SHP77 treated with DMSO at 0.1 percent for 48 hours (cell line): Measurements from ENCODE around the gene WNT2.

Source experiments
- DNase-seq: peaks from one replicate; lab custom pipeline; 2025; lab: John Stamatoyannopoulos, UW

Gene WNT2

DNA sequence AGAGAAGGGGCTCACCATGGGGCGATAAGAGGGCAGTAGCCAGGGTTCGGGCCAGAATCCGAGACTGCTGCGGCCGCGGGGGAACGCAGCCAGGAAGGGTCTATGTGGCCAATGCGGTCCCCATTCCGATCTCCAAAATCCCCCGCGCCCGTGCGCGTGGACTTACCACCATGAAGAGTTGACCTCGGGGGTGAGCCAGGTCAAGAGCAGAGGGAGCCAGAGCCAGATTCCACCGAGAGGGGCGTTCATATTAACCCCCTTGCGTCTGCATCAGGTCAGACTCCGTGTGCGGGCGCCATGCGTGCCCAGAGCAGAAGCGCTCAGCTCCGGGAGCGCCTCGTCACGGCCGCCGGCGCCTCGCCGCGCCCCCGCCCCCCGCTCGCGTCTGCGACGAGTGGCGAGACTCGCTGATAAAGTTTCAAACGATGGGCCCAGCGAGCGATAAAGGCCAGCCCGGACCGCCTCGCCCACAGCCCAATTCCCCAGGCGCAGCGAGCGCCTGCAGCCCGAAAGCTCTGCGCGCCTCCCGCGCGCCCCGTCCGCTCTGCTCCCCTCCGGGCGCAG, at the start of gene WNT2:
WNT2 (minus strand) TSS at position 318 of the 564 bp plus-strand sequence; CDS start at position 249, 69 bp downstream.
- no peak for DNase-seq

DNA sequence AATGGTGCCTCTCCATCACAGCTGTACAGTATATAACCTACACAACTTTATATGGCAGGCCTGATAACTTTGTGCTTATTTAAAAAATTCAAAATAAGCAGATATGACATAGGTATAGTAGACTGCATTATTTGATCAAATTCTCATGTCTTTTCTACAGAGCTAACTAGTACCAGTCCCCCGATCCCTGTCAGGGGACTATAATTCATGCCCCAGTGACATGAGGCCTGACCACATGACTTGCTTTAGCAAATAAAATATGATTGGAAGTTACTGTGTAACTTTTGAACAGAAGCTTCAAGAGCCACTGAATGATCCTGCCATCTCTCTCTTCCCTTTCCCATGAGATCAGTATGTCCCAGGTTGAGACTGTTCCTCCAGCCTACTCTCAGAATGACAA, 49.2 kb upstream of the WNT2 start:
- DNase-seq: no peak

DNA sequence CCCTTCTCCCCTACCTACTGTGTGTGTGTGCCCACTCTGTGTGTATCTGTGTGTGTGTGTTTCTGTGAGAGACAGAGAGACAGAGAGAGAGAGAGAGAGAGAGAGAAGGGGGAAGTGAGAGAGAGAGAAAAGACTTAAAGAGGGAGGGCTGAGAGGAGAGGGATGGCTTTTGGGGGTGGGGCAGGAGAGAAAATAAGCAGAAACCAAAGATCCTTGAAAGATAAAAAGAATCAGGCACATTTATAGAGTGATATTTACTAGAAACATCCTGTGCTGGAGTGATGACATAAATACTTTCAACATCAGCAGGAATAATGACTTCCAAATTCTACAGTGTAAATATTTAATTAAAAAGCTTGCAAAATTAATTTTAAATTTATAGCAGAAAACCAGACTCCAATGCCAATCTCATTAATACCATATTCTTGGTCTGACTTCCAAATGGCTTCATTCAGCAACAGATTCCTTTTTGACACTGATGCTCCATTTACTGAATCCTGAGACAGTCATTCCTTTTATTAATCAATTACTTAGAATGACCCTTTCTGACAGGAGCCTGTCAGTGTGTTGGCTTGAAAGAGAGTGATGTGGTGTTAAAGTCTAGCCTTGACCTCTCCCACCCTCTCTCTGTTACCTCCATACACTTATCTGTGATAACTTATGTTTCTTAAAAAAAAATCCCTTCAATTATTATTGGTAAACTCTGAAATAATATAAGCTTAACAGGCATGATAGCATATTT, 41.7 kb upstream of the WNT2 start:
- no peak for DNase-seq

DNA sequence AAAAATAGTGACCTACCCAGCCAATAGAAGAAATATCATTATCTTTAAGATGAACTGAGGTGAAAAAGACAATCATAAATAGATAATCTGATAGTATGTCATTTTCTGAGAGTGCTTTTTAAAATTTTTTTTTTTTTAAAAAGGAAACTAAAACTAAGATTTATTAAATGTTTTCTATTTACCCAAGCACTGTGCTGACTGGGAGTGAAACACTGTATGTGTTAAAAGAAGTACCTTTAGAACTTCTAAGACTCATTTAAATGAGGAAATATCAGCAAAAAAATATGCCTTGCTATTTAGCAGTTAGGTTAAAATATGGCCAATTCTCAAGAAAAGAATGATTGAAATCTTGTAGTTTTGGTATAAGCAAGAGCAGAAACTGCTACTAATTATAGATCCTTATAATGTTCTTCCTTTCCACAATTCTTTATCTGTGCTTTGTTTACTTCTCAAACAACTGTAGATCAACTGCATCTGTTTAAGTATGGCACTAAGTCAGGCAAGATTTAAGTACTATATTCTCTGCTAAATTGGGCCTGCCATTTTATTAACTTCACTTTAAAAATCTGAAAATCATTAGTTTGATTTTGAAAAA, 39.5 kb upstream of the WNT2 start:
- no peak for DNase-seq

DNA sequence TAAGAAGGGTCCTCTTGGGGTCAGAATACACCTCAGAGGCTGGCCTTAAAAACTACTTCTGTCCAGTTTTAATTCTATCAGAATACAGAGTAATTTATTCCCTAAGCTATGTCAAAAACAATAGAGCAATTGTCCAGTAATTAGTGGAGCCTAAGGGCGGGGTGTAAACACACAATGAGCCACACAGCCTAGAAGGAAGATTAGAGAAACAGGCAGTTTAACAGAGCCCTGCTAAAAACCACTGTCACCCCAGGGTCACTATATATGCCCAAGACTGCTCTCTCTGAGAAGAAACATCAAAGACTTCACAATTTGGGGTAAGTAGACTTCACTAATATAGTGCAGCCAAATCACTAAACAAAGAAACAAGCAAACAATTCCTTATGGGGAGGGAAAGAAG, 27.2 kb upstream of the WNT2 start:
- DNase-seq: no peak

DNA sequence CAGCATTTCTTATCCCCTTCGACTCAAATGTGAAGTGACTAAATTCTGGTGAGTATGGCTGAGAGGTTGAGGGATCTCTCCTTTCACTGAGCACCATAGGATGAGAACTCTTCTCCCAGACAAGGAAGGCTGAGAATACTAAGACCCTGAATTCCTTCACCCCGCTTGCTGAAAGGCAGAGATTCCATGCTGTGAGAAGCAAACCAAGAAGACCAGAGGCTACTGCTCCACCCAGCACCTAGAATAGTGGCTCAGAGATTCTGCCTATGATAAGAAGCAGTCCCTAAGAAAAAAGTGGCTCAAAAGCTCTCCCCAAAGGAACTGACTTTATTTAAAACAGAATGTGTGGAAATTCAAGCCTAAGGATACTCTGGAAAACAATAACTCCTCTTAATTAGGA, 26.7 kb upstream of the WNT2 start:
- DNase-seq: no peak

DNA sequence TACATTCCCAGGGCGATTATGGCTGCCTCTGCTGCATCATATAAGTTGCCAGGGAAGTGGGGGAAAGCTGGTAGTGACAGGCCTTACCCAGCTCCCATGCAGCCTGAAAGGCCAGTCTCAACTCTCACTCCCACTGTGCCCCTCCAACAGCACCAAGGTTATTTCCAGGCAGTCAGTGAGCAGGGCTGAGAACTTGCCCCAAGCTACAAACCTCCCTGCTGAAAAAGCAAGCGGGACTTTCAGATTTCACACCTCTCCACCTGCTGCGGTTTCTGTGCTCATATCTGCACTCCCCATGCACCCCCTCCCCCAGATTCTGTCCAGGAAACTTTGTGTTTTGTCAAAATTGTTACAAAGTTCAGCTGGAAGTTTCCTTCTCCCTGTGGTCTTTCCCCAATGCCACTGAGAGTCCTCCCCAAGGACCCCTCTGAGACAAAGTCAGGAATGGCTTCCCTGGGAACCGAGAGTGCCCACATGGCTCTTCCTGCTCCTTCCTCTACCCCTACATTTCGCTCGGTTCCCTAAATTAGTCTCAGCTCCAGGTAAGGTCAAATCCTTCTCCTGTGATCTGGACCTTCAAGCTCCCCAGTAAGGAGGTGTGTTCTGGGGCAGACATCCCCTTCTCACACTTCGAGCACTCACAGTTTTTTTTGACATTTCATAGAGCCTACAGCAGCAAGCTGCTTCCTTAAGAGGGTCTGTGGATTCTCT, 25.3 kb upstream of the WNT2 start:
- DNase-seq: no peak

DNA sequence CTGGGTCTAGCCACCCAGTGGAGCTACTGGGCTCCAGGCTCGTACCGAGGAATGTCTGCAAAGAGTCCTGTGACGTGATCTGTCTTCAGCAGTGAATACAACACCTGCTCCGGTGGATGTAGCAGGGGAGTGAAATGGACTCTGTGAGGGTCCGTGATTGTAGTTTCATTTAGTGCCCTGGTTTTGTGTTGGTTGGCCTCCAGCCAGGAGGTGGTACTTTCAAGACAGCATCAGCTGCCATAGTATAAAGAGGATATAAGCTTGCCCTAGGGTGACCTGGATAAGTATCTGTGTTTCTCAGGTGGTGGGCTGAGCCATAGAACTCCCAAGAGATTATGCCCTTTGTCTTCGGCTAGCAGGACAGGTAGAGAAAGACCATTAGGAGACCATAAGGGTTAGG, 24.6 kb upstream of the WNT2 start:
- peak; percentile 11 for DNase-seq

DNA sequence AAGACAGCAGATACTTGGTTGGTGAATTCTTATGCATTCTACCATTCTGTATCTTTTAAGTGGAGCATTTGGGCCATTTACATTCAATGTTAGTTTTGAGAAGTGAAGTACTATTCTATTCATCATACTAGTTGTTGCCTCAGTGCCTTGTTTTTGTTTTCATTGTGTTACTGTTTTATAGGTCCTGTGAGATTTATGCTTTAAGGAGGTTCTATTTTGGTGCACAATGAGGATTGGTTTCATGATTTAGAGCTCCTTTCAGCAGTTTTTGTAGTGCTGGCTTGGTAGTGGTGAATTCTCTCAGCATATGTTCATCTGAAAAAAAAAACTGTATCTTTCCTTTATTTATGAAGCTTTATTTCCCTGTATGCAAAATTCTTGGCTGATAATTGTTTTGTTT, 23.3 kb upstream of the WNT2 start:
- DNase-seq: no peak

DNA sequence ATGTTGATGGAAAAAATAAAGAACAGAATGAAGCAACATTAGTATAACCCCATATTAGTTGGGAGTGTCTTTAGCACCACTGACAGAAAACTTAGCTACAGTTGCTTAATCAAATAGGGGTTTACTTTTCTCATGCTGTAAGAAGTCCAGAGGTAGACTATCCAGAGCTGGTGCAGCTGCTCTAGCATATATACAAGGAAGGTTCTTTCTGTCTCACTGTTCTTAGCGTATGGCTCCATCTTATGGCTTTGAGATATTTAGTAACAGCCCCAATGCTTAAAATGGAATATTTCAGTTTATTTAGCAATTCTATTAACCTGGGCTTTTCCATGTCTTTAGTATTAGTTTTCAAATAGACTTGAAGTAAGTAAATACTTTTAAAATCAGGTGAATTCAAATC, 15.2 kb upstream of the WNT2 start:
- DNase-seq: no peak

DNA sequence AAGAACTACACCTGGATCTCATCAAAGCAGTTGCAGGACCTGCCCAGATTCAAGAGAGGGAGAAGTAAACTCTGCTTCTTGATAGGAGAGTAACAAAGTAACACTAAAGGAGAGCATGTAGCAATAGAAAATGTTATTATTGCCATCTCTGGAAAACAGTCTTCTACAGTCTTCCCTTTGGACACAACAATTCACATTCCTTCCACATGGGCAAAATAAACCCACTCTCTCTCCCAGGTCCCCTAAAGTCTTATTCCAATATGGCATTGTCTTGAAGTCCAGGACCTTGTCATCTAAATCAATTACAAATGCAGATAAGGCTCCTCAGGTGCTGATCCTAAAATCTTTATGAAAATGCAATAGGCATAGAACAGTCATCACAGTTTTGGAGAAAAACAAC, 10.3 kb upstream of the WNT2 start:
- DNase-seq: no peak

DNA sequence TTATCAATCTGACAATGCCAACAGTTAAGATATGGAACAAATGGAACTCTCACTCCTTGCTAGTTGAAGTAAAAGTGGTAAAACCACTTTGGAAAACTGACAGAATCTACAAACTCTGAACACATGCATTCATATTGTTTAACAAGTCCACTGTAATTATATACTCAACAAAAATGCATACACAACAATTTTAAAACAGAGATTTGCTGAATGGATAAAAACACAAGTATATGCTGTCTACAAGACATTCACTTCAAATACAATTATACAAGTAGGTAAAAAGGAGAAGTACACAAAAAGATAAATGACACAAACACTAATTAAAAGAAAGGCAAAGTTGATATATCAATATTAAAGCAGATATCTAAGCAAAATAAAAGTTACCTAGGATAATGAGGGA, 9.2 kb upstream of the WNT2 start:
- no peak for DNase-seq

DNA sequence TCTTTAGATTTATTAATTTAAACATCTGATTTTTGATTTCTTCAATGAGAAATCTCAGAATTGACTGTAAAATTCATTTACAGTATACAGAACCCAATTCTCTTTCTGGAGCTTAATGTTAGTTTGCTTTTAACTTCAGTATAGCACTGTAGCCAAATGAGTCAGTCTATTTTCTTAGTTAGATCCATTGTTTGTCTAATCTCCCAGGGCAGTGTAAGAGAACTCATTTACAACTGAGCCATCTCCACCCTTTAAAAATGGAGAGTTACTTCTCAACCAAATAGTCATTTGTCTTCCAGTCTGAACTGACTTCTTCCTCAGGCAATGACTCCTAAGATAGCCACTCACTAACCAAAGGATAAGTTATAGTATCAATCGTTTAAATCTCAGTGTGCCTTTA, 3.0 kb upstream of the WNT2 start:
- no peak for DNase-seq

DNA sequence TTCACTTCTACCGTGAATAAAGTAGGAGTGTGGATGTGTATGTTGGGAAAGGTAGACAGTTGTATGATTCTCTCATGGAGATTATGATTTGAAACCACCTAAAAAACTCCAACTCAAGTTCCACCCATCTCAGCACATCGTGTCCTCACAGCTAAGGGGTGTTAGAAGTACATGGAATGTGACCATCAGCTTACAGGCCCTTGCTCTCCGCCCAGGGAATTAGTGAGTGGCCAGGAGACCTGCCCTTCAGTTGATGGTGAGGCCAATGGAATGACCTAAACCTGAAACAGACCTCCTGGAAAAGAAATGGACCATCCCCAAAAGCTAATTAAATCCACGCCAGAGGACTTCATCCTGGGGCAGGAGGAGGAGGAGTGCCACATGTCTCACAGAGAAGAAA, 2.1 kb upstream of the WNT2 start:
- DNase-seq: no peak

DNA sequence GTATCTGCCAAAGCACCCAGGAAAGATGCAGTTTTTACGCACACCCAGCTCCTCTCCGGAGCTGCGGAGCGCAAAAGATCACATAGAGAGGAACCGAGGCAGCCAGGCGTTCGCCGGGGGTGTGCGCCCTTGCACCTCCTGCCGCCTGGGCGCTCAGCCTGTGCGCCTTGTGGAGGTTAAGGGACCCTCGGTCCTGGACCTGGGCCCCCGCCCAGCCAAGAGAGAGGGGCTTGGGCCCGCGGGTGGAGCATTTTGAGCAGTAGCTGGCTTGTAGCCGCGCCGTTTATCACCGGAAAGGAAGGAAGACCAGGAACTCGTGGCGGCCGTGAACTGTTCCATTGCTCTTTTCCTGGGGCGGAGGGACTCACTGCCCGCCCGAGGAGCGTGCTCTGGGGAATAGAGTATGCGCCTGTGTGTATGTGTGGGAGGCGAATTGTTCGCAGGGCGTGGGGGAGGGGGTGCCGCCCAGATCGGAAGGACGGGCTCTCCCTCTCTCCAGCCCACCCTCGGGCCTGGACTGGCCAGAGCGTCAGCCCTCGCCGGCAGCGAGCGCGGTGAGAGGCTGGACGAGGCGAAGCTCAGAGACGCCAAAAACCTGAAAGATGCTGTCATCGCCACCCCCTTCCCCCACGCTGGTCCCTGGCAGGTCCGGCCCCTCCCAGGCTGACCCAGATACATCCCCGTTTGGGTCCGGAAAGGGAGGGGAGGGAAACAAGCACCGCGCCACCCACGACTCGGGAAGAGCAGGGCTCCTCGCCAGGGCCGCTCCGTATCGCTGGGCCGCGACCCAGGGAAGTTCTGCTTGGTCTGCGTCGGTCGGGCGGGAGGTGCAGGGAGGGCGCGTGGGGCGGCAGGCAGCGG, 1.2 kb upstream of the WNT2 start:
- no peak for DNase-seq

DNA sequence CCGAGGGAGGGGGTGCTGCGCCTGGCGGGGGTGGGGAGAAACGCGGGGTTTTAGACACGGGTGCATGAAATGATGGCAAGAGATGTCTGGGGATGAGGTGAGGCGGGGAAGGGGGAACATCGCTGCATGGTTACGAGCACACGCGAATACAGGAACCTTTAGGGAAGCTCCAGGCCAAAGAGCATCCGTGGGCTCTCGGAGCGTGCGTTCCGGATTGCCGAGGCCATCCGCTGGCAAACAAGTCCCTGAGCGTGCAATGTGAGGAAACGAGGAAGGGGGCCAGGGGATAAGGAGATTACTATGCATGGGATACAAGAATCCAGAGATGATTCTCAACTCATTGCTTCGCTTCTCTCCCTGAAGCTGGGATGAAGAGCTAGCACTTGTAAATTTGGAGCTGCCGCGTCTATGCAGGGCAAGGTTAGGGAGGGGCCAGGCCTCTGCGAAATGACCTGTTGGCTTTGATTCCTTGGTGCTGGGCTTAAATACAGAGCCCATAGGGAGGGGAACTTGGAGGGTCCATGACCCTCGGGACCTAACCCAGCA, 520 bp upstream of the WNT2 start:
- DNase-seq: no peak

DNA sequence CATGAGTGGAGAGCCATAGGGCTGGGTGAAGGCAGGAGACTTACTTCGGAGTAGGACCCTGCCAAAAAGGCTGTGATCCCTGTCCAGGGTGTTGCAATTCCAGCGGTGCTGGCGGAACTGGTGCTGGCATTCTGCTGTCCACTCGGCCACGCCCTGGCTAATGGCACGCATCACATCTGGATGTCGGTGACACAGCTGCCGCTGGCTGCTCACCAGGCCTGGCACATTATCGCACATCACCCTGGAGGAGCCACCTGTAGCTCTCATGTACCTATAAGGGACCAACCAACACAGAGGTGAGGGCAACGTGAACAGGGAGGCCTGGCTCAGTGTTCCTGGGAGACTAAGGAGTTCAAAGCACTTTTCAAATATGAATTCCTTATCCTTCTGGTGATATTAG, 2.3 kb downstream of the WNT2 start:
- no peak for DNase-seq

DNA sequence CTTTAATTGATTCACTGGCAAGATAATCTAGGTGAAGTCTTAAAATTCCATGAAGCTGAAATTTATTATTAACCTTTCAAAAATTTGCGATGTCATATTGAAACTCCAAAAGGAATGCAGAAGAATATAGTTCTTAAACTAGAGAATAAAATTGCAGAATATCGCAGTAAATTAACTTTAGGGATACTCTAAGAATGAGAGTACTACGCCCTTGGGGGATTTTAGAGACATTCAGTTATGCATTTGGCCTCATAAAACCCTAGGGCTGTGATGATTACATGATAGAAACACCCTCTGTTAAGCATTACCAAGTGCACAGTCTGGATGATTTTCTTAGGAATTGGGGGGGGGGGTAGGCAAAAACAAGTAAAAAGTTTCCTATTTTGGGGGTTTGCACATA, 3.7 kb downstream of the WNT2 start:
- no peak for DNase-seq

DNA sequence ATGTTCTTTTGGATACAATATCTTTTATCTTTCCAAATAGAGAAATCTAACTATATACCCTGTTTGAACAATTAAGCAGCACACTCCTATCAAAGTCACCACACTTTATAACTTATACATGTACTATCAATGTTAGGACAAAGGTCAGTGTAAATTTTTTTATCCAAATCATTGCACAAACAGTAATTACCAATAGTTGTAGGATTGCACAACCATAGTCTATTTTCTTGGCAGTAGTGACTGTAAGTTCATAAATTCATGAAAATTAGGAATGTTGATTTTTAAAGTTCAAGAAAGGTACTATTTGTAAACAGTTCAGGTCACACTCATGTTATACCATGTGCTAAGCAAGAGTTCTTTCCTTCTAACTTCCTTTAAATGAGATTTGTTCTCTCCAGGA, 9.3 kb downstream of the WNT2 start:
- no peak for DNase-seq

DNA sequence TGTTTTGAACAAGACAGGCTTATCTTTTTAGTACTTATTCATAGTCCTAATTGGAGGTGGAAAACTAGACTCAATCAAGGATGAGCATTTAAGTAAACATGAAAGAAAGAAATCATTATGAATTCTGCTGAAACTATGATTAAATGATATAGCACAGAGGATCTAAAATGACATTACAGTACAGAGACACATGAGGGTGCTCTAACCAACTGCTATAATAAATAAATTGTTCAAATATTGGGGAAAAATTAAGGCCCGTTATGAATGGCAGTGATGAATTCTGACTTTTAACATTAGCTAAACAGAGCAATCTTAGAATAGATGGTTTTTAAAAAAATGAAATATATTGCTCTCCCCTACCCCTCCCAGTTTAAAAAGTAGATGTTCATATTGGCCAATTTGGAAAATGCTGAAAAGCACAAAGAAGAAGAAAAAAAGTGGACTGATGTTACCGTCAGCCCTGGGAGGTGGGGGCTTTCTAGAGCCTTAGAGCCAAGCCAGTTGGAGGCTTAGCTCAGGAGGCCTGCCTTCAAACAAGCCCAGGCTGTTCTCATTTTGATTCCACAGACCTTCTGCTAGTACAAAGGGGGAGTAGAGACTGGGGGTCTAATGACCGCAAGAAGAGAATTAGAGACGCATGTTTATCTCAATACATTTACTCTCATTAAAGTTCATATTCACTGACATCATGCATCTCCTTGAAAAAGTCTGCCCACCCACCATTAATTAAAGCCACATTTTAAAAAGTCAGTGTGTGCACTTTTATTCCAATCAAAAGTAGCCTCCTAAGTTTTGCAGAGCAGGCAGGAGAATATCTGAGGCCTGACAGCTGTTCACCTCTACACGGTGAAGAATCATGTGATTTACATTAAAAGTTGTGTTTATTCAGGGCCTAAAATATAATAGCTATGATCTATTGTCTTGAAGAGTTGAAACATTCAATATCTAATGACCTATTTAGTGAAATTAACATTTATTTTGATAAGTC, 10.0 kb downstream of the WNT2 start:
- DNase-seq: no peak

DNA sequence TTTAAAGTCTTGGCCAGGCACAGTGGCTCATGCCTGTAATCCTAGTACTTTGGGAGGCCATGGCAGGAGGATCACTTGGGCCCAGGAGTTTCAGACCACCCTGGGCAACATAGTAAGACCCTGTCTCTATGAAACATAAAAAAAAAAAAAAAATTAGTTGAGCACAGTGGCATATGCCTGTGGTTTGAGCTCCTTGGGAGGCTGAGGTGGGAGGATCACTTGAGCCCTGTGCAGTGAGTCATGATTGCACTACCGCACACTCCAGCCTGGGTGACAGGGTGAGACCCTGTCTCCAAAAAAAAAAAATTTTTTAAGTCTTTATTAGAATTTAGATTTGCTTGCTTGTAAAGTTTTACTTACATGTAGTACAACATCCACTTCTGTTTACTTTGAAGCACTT, 14.0 kb downstream of the WNT2 start:
- no peak for DNase-seq
